Gastrocnemius medialis (tissue), 4 donors: ENCODE data around the gene CALHM2.

Experiments
- CTCF ChIP-seq, 5 experiments: fragments of 450-650 bp in 3 of 5; fragments of 200-600 bp in 2 of 5; sonication (generic) in 2 of 5; IDR thresholded peaks in 4 of 5; conservative IDR thresholded peaks in 1 of 5; 1 replicate in 4 of 5; 2 replicates in 1 of 5; pipeline ENCODE4 v1.5.1; 2016 to 2019; ENCODE audit warnings: antibody characterized with exemption in 5 of 5, mild to moderate bottlenecking in 3 of 5, moderate library complexity in 3 of 5
- POLR2A ChIP-seq, 2 donors: fragments of 450-650 bp; IDR thresholded peaks; one replicate each; pipeline ENCODE4 v1.6.1; 2017; ENCODE audit warnings: antibody characterized with exemption in 2 of 2, mild to moderate bottlenecking in 2 of 2, moderate library complexity in 2 of 2

DNA sequence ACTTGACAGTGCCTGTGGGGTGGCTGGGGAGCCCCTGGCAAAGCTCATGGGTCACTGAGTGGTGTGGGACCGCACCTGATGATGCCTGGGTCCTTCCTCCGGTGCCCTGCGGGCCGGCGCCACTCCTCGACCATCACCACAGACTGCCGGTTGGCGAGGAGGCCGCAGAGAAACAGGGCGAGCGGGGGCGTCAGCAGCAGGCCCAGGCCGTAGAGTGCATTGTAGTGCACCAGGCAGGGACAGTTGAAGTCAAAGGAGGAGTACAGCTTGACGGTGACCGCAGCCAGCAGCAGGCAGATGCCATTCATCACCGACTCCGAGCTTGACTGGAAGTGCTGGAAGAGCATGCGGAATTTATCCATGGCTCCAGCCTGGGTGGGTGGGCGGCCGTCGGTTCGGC is 26.5 kb upstream of the CALHM2 start:
- no peak for TF ChIP-seq CTCF (IDR thresholded peaks at IDR 0.05 in 4 of 5, conservative IDR thresholded peaks at IDR 0.05 in 1 of 5)
- TF ChIP-seq POLR2A (IDR thresholded peaks at IDR 0.05): no peak
